BJ (cell line): ENCODE data around the gene NAA15. TPM values are rescaled to one million over a fixed set of nuclear protein-coding genes. Genes with fewer than 3 reads are reported as not detected.

Experiments
- CTCF ChIA-PET: fragments of 350-600 bp; formaldehyde crosslinking; extraction: SDS; loops from one replicate; lab custom pipeline; 2021; ENCODE audit warnings: antibody characterized with exemption, inconsistent platforms; lab: Yijun Ruan, JAX
- POLR2A ChIA-PET: fragments of 300-600 bp; sonication (Branson Sonifier 250); formaldehyde crosslinking; extraction: SDS; loops from one replicate; lab custom pipeline; 2021; ENCODE audit warnings: antibody characterized with exemption; lab: Charles Lee
- DNase-seq: peaks from one replicate; pipeline ENCODE4 v3.0.0-alpha.2; 2011; ENCODE audit warnings: low read depth
- H3K27me3 ChIP-seq: 2 replicates; pipeline ENCODE4 v1.6.0; 2011; ENCODE audit warnings: low read length; ENCODE audit not compliant: control insufficient read depth, insufficient read depth
- H3K36me3 ChIP-seq: 2 replicates; pipeline ENCODE4 v1.5.1; 2011; ENCODE audit warnings: low read length; ENCODE audit not compliant: control insufficient read depth, insufficient read depth
- H3K4me3 ChIP-seq: 2 replicates; pipeline ENCODE4 v1.5.1; 2011; ENCODE audit warnings: low read depth, mild to moderate bottlenecking, control low read depth, low read length
- polyA plus RNA-seq: library from polyadenylated mRNA; depleted of rRNA; stranded (reverse); fragments of >200 nt; gene quantifications from 2 replicates; pipeline ENCODE4 v1.2.3, GENCODE V29; 2011
- TF ChIP-seq, protein P1 (sequence below): IDR thresholded peaks from 2 replicates; pipeline ENCODE4 v1.5.1; 2011; ENCODE audit warnings: low read depth, mild to moderate bottlenecking, control low read depth, inconsistent platforms, low read length, moderate library complexity; ENCODE audit not compliant: insufficient read depth

The NAA15 gene
- polyA plus RNA-seq, 1 experiment = 5.3 TPM

DNA sequence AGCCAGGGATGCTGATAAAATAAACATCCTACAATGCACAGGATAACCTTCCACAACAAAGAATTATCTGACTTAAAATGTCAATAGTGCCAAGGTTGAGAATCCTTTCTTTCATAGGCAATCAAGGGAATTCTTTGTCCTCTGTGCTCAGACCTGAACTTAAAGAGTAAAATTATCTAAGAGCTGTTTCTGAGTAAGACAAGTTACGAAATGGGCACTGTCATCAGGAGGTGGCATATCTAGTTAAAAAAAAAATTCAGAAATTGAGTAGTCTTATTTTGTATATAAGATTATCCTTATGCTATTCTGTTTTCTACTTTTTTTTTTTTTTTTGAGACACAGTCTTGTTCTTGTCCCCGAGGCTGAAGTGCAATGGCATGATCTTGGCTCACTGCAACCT, 149.3 kb downstream of the NAA15 start:
- DNase-seq = no peak
- no peak overlapping the region for H3K4me3 ChIP-seq
- no peaks in the 10 kb centered on the region for H3K27me3 ChIP-seq
- CTCF ChIA-PET = no interaction called here
- POLR2A ChIA-PET = no interaction called here
- no peaks in the 10 kb centered on the region for H3K36me3 ChIP-seq
- TF ChIP-seq, protein P1, sequence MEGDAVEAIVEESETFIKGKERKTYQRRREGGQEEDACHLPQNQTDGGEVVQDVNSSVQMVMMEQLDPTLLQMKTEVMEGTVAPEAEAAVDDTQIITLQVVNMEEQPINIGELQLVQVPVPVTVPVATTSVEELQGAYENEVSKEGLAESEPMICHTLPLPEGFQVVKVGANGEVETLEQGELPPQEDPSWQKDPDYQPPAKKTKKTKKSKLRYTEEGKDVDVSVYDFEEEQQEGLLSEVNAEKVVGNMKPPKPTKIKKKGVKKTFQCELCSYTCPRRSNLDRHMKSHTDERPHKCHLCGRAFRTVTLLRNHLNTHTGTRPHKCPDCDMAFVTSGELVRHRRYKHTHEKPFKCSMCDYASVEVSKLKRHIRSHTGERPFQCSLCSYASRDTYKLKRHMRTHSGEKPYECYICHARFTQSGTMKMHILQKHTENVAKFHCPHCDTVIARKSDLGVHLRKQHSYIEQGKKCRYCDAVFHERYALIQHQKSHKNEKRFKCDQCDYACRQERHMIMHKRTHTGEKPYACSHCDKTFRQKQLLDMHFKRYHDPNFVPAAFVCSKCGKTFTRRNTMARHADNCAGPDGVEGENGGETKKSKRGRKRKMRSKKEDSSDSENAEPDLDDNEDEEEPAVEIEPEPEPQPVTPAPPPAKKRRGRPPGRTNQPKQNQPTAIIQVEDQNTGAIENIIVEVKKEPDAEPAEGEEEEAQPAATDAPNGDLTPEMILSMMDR = no peak

DNA sequence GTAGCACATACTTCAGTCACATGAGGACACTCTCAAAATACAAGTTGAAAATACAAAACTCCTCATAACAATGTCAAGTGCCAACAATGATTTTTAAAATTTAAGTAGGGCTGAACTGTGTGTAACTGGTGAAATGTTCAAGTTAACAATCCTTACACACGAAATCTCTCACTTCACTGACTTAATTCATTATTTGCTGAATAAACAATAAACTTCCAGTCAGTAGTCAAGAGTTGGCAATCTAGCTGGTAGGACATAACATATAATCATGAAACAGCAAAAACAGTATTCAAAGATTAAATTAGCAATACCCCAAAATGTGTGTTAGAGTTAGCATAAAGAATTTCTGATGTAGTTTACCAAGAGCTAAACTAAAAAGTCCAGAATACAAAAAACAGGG, 150.7 kb downstream of the NAA15 start:
- H3K4me3 ChIP-seq = no peak overlapping the region
- CTCF ChIA-PET = no interaction called here
- H3K36me3 ChIP-seq = no peaks in the 10 kb centered on the region
- TF ChIP-seq, protein P1 = no peak
- POLR2A ChIA-PET = no interaction called here
- no peak for DNase-seq
- no peaks in the 10 kb centered on the region for H3K27me3 ChIP-seq

DNA sequence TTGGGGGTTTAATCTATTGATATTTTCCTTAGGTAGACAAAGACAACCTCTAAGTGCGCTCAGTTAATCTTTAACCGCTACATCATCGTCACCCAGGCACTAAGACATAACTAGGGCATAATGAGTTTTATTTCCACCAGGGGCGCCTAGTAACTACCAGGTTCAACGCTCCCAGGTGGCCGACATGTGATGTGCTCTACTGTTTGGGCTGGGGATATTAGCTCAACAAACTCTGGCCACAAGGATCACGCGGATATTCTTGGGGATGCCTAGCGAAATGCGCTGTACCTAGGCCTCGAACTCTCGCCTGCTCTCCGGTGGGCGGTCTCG, 151.7 kb downstream of the NAA15 start:
- TF ChIP-seq, protein P1 = peak; percentile 44
- Histone ChIP-seq H3K36me3 (no peaks in the 10 kb centered on the region), H3K27me3 (no peaks in the 10 kb centered on the region), H3K4me3 (peak overlapping the region; percentile 85)
- CTCF ChIA-PET = interaction anchor here (1.0 to 1.1 kb wide), 2 partner anchors 9 to 46 kb away, joined by 4 read pairs; no protein-coding TSS in a partner anchor
- POLR2A ChIA-PET = no interaction called here
- no peak for DNase-seq

DNA sequence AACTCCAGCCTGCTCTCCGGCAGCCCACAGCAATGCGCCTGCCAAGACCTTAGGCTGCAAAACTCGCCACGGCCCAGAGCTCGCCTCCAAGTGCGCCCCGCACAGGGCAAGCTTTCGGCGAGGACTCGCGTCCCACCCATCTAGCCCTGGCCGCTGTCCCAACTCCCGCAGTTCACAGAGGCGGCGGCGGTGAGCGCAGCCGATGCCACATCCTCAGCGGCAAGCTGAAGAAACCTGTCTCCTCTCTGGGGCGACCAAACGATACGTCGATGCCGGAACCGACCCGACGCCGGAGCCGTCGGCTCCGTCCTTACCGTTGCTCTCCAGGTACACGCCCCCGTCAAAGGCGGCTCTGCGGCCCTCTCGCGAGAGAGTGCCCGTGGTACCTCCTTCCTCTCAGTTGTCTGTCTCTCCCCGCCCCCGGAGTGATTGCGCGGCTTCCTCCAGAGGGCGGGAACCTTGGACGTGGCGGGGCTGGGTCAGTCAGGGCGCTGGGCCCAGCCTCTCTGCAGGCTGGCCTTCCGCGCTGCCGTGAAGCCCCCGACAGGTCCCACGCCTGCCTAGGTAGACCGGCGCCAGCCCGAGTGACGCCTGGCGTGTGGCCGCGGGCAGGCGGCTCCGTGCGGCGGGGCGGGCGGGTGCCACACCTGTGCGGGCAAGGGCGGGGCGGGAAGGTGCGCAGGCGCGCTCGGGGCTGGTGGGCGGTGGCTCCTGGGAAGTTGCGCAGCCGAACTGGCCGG, 152.2 kb downstream of the NAA15 start:
- ChIA-PET POLR2A (interaction anchor here (0.5 kb wide), 1 partner anchor 105 kb away, joined by 3 read pairs; no protein-coding TSS in a partner anchor), CTCF (interaction anchor here (1.0 to 2.3 kb wide), 3 partner anchors 9 to 47 kb away, joined by 4 read pairs; no protein-coding TSS in a partner anchor)
- Histone ChIP-seq H3K27me3 (no peaks in the 10 kb centered on the region), H3K4me3 (peak overlapping the region; percentile 85), H3K36me3 (no peaks in the 10 kb centered on the region)
- peak; percentile 87 for DNase-seq
- TF ChIP-seq, protein P1 = peak; percentile 17; the same call in 1 of the 2 replicates

DNA sequence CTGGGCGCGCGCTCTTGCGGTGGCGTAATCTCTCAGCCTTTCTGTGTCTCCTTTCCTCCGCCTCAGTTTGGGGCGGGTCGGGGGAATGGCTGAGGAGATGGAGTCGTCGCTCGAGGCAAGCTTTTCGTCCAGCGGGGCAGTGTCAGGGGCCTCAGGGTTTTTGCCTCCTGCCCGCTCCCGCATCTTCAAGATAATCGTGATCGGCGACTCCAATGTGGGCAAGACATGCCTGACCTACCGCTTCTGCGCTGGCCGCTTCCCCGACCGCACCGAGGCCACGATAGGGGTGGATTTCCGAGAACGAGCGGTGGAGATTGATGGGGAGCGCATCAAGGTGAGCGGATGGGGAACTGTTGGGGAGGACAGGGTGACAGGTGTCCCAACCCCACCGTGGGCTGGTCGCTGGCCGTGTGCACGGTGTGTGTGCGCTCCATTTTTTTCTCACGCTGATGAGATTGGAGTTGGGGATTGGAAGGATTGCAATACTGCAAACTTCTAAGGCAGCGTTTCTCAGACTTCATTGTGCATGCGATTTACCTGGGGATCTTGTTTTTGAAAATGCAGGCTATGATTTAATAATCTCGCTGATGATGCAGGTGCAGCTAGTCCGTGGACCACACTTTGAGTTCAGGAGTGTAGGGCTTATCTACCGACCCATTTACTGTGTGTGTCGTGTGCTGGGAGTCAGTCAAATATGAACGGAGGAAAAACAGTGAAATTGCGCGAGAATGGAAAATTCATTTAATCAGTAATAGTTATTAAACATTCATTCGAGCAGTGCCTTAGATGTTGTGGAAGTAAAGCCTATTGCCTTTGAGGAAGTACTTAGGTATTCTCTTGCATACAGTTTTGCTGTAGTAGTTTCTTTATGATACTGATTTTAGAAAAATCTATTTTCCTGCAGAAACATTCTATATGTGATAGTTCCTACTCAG, 153.1 kb downstream of the NAA15 start, which contains the start of gene RAB33B:
TSS of gene RAB33B (plus strand) at position 11 of the 935 bp plus-strand sequence. CDS start at position 86, 75 bp downstream.
- Histone ChIP-seq H3K4me3 (peak within 1 kb of the TSS; percentile 85), H3K27me3 (no peaks in the 10 kb centered on the region), H3K36me3 (no peaks in the 10 kb centered on the region)
- TF ChIP-seq, protein P1 = no peak
- DNase-seq = no peak
- ChIA-PET POLR2A (interaction anchor here (0.5 kb wide), 1 partner anchor 106 kb away, joined by 3 read pairs; no protein-coding TSS in a partner anchor), CTCF (interaction anchor here (2.3 kb wide), 1 partner anchor 38 kb away, joined by 4 read pairs; no protein-coding TSS in a partner anchor)
